HAP-1 (cell line): ENCODE data around the gene GALNT18.
A peak's percentile ranks its signal among the peaks of the same experiment; 100 is the strongest.

ENCODE experiments used
- DNase-seq, 2 experiments: peaks; one replicate each; pipeline ENCODE4 v3.0.0-alpha.2; 2016 to 2020; ENCODE audit warnings: low spot score in 2 of 2
- H3K27me3 ChIP-seq: fragments of 250-450 bp; sonication (Bioruptor Pico); 2 replicates; pipeline ENCODE4 v1.5.1; 2020; ENCODE audit warnings: low read depth, mild to moderate bottlenecking, moderate library complexity
- H3K36me3 ChIP-seq: fragments of 250-450 bp; sonication (Bioruptor Pico); replicated peaks from 2 replicates; pipeline ENCODE4 v1.5.1; 2020; ENCODE audit warnings: mild to moderate bottlenecking
- H3K4me1 ChIP-seq: fragments of 250-450 bp; sonication (Bioruptor Pico); 2 replicates; pipeline ENCODE4 v1.5.1; 2020; ENCODE audit warnings: mild to moderate bottlenecking
- H3K4me3 ChIP-seq: fragments of 250-450 bp; sonication (Bioruptor Pico); 2 replicates; pipeline ENCODE4 v1.5.1; 2020; ENCODE audit warnings: mild to moderate bottlenecking, moderate library complexity
- H3K9me3 ChIP-seq: fragments of 250-450 bp; sonication (Bioruptor Pico); 2 replicates; pipeline ENCODE4 v1.5.1; 2020; ENCODE audit warnings: mild to moderate bottlenecking, moderate library complexity
- in situ Hi-C: fragments of 300-500 bp; cut with MboI; formaldehyde crosslinking; loops from 3 replicates; pipeline ENCODE4 v1.14.3; 2020; ENCODE audit warnings: low sequenced_read_pairs, inconsistent platforms, mixed read lengths

The GALNT18 gene

DNA sequence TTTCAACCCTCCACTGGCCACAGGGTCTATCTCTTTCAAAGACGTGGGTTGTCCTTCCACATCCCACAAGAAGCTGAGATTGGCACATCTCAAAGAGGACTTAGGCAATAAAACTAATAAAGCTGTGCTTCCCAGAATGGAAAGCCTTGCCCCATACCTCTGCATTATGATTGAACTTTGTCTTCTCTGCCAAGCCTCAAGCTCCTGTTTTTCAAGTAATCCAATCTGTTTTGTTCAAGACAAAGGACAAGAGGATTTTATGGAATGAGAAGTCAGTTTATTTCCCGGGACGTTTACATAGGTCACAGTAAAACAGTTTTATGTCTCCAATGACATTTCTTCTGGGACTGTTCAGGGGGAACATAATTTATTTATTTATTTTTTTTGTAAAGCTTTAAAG is 108.4 kb downstream of the GALNT18 start:
- in situ Hi-C loops: no loop called here
- Histone ChIP-seq H3K36me3 (no peaks in the 10 kb centered on the region), H3K9me3 (no peaks in the 10 kb centered on the region), H3K4me3 (no peak overlapping the region), H3K27me3 (no peaks in the 10 kb centered on the region), H3K4me1 (peaks cover 7% of the 10 kb centered on the region)
- peak; percentile 38 to 76 for DNase-seq

DNA sequence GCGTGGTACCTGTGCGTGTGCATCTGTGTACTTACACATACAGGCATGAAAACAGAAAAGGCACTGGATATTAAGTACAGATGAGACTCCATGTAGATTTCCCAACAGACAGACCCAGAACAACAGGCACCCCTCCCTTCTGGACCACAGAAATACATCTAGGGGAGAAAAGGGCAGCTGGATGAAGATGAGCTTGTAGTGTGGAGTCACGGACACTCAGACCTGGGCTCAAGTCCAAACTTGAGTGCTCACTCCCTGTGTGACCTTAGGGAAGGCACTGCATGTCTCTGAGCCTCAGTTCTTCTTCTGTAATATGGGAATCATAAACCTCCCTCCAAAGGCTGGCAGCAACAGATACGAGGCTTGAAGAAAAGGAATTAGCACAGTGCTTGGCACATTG is 108.9 kb downstream of the GALNT18 start:
- no peaks in the 10 kb centered on the region for H3K27me3 ChIP-seq
- H3K4me1 ChIP-seq: peaks cover 7% of the 10 kb centered on the region
- in situ Hi-C loops: no loop called here
- no peak overlapping the region for H3K4me3 ChIP-seq
- H3K36me3 ChIP-seq: no peaks in the 10 kb centered on the region
- no peaks in the 10 kb centered on the region for H3K9me3 ChIP-seq
- no peak for DNase-seq

DNA sequence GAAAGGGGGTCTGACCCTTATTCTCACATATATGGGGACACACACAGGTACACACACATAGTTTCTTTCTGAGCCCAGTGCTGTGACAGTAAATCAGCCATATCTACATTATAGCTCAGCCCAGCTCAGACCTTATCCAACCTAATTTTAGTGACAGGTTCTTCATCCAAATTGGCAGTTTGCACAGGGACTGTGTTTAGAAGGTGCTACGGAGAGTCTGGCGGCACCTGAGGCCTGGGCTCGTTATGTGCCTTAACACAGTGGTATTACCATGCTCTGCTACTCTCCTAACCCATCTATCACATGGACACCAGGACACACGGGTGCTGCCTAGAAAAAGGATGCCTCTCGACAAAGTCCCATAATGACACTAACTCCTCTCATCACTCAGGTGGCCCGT is 109.3 kb downstream of the GALNT18 start:
- Histone ChIP-seq H3K9me3 (no peaks in the 10 kb centered on the region), H3K27me3 (no peaks in the 10 kb centered on the region), H3K4me1 (peaks cover 7% of the 10 kb centered on the region), H3K36me3 (no peaks in the 10 kb centered on the region), H3K4me3 (no peak overlapping the region)
- in situ Hi-C loops: no loop called here
- no peak for DNase-seq

DNA sequence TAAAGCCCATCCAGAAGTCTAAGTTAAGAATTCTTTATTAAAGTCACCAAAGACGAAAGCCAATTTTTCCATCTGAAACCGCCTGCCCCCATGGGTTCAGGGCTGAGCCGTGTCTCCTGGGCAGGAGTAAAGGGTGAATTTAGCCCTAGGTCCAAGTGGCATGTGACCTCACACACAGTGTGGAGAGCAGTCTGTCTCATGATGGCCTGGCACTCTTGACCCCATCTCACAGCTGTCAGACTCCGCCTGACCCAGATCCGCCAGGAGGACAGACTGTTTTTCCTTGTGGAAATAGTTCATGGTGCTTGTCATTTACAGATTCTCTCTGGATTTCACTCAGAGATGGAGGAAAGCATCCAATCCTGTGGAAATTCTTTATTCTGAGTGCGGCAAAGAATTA is 109.7 kb downstream of the GALNT18 start:
- Histone ChIP-seq H3K27me3 (no peaks in the 10 kb centered on the region), H3K4me3 (no peak overlapping the region), H3K9me3 (no peaks in the 10 kb centered on the region), H3K4me1 (peaks cover 7% of the 10 kb centered on the region), H3K36me3 (no peaks in the 10 kb centered on the region)
- in situ Hi-C loops: no loop called here
- no peak for DNase-seq

DNA sequence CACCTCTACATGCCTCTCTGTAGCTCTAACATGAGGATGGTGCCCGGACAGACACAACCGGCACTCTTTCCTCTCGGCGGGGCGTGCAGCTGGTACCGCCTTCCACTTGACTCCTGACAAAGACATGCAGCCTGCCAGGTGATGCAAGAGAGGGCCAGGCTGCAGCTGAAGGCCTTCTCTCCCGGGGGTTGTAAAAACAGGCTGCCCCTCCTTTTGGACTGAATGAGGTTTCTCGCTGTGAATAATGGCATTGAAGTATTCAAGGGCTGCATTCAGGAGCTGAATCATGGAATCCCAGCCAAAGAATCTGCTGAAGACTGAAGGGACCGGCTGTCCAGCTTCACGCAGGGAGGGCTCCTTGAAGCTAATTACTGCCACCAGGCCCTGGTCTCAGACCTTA is 110.9 kb downstream of the GALNT18 start:
- no peaks in the 10 kb centered on the region for H3K36me3 ChIP-seq
- DNase-seq: no peak
- H3K9me3 ChIP-seq: no peaks in the 10 kb centered on the region
- peaks cover 7% of the 10 kb centered on the region for H3K4me1 ChIP-seq
- in situ Hi-C loops: no loop called here
- H3K4me3 ChIP-seq: no peak overlapping the region
- H3K27me3 ChIP-seq: no peaks in the 10 kb centered on the region

DNA sequence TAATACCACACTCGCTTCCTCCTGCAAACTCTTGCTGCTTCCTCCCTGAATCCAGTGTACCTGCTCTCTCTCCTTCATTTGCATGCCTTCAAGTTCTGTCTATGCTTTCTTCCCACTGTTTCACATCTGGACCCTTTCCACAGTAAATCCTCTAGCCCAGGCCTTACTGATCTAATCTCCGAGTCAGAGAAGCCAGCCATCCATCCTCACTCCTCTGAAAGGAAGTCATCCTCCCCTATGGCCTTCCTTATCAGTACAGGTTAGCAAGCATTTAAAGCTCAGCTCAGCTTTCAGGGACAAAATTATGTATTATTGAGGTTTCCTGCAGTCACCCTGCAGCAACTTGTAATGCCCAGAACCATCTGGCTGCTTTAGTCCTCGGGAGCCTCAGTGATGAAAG is 116.1 kb downstream of the GALNT18 start:
- no peak for DNase-seq
- H3K9me3 ChIP-seq: no peaks in the 10 kb centered on the region

DNA sequence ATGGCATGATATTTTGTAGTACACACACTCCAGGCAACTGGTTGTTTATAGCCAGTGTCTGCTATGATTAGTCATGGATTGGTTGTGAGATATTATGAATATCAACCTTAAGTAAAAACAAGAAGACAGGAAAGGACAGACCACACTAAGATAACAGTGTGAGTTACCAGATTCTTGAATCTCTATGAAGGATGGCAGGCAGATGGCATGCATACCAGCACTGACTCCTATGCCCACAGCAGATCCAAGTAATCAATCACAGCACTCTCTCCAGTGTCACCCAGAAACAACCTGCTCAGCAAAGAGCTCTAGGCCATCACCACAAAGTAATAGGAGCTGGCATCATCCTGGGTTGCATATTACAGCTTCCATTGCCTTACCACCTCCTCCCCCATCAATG is 116.6 kb downstream of the GALNT18 start:
- Histone ChIP-seq H3K27me3 (no peaks in the 10 kb centered on the region), H3K4me1 (no peaks in the 10 kb centered on the region), H3K4me3 (no peak overlapping the region), H3K36me3 (no peaks in the 10 kb centered on the region), H3K9me3 (no peaks in the 10 kb centered on the region)
- DNase-seq: no peak
- in situ Hi-C loops: no loop called here

More for the DNA sequence above, 116.1 kb downstream of the GALNT18 start:
- H3K4me1 ChIP-seq: no peaks in the 10 kb centered on the region
- H3K27me3 ChIP-seq: no peaks in the 10 kb centered on the region
- in situ Hi-C loops: no loop called here
- no peaks in the 10 kb centered on the region for H3K36me3 ChIP-seq
- H3K4me3 ChIP-seq: no peak overlapping the region

DNA sequence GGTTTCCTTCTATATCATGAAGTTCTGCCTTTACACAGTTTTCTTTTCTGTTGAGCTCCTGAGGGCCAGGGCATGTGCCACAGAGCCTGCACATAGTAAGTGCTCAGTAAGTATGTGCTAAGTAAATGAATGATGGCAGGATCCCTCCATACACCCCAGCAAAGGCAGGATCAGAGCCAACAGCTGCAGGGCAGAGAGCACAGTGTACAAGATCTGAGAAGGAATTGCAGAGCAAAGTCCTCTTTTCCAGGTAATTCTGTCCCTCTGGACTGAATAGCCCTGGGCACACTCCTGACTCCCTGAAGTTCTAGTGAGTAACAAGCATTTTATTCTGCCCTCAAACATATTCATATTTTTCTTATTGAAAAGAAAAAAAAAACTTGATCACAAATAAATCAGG is 117.7 kb downstream of the GALNT18 start:
- DNase-seq: no peak
- H3K27me3 ChIP-seq: no peaks in the 10 kb centered on the region
- H3K4me3 ChIP-seq: no peak overlapping the region
- in situ Hi-C loops: no loop called here
- no peaks in the 10 kb centered on the region for H3K4me1 ChIP-seq
- no peaks in the 10 kb centered on the region for H3K9me3 ChIP-seq
- H3K36me3 ChIP-seq: no peaks in the 10 kb centered on the region

DNA sequence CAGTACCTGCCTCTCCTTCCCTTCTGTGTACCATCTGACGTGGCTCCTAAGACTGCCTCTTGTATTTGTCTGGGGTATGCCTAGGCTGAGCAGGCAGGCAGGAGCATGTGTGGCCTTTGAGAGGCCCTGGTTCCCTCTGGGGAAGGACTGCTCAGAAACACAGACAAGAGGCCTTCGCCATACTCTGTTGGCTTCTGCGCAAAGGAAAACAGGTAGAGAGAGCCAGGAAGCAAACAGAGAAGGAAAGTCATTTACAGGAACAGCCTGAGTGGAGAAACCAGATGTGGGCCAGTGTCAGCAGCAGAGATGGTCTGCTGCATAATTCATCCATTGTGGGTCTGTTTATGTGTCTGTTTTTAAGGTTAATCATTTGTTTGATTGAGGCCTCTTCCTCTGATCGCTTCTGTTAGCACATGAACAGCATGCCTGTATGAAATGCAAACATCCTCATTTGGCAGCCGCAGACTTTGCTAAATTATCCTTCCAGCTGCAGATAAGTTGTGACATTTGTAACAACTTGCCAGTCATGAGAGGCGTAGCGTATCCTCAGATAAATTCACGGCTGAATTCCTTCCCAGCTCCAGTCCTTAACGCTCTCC is 119.4 kb downstream of the GALNT18 start:
- Histone ChIP-seq H3K9me3 (no peaks in the 10 kb centered on the region), H3K4me3 (no peak overlapping the region), H3K27me3 (no peaks in the 10 kb centered on the region), H3K4me1 (no peaks in the 10 kb centered on the region), H3K36me3 (no peaks in the 10 kb centered on the region)
- no peak for DNase-seq
- in situ Hi-C loops: no loop called here

DNA sequence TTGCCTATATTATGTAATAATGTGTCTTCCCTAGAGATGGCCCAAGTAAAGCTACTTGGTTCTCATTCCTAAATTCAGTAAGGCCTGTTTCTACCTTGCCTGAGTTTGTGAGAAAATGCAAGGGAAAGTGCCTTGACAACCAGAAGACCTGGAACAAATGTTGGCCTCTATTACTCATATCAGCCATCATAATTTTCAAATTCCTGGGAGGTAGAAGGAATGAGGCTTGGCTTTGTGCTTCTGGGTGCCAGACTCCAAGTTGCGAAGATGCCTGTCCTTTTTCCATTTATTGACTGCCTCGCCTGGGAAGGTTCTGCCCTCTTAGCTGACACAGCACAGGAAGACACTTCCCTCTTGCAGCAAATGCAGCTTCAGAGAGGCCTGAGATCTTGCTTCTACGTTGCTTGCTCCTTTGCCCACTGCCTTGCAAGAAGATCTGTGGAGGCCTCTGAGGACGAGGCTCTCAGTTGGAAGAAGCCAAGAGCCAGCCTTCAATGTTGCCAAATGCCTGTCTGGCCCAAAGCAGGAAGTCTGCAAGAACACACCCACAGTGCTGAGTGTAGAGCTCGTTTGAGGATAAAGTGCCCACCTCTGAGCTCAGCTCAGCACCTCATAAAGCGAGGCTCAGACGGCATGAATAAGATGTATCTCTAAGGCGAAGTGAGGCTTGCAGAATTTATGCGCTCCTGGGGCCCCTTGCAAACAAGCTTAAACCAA is 120.1 kb downstream of the GALNT18 start:
- Histone ChIP-seq H3K36me3 (no peaks in the 10 kb centered on the region), H3K9me3 (no peaks in the 10 kb centered on the region), H3K4me1 (no peaks in the 10 kb centered on the region), H3K27me3 (no peaks in the 10 kb centered on the region), H3K4me3 (no peak overlapping the region)
- DNase-seq: no peak
- in situ Hi-C loops: no loop called here

DNA sequence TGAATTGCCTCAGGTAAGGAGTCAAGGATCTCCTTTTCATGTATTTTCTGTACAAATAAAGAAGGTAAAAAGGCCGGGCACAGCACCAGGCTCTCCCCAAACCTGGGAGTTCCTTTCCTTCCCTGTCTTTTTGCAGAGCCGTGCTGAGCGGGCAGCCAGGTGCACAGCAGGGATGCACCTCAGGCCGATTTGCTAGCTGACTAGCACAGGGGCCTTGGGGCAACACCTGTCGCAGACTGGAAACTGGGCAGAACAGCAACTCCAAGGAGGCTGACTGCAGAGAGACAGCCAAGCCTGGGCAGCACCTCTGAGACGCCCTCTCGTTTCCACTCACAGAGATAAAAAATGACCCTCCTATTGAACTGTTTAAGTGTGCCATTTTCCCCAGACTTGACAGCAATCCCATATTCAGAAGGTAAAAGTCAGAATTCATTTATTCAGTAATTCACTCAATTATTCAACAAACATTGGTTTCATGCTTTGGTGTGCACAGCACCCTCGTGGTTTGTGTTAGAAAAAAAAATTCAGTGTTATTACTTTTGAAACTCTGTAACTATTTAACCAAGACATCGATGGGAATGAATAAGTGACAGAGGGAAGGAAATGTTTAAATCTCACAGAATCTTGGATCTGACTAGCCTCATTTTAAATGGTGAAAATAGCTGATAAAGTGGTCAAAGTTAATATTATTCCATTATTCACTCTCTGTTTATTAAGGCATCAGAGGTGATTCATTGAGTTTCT is 120.9 kb downstream of the GALNT18 start:
- H3K9me3 ChIP-seq: no peaks in the 10 kb centered on the region
- in situ Hi-C loops: no loop called here
- no peak for DNase-seq

DNA sequence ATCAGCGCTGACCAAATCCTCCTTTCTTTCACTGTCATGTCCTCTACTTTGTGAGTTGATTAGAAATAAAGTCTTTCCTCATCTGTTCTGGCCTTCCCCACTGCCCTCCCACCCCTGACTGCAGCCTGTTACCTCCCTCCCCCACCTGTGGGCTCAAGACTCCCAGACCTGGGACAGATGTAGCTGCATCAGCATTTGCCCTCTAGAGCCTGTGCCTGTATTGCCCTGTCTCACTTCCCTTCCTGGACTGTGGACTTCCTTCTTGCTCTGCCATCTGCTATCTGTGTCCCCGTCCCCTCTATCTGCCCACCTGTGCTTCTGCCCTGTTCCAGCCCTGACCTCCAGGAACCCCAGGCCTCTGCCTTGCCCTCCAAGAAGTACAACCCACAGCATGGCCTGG is 122.5 kb downstream of the GALNT18 start:
- no peaks in the 10 kb centered on the region for H3K4me1 ChIP-seq
- H3K27me3 ChIP-seq: no peaks in the 10 kb centered on the region
- in situ Hi-C loops: no loop called here
- H3K36me3 ChIP-seq: no peaks in the 10 kb centered on the region
- H3K9me3 ChIP-seq: no peaks in the 10 kb centered on the region
- H3K4me3 ChIP-seq: no peak overlapping the region
- no peak for DNase-seq

More for the DNA sequence above, 120.9 kb downstream of the GALNT18 start:
- Histone ChIP-seq H3K4me3 (no peak overlapping the region), H3K27me3 (no peaks in the 10 kb centered on the region), H3K36me3 (no peaks in the 10 kb centered on the region), H3K4me1 (no peaks in the 10 kb centered on the region)

DNA sequence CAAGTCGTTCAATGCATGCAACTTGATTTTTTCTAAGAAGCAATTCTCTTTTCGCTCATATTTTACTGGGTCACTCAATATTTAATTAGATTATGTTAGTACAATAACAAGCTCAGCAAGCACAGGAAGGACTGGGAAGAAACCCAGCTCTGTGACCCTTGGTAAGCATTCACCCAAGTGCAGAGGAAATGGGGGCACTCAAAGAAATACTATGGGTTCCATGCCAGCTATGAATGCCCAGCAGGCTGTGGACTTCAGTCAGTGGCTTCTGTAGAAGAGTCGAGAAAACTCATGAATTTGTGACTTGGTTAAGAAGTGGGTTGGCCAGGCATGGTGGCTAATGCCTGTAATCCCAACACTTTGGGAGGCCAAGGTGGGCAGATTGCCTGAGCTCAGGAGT is 123.6 kb downstream of the GALNT18 start:
- Histone ChIP-seq H3K27me3 (no peaks in the 10 kb centered on the region), H3K4me3 (no peak overlapping the region), H3K36me3 (no peaks in the 10 kb centered on the region), H3K9me3 (no peaks in the 10 kb centered on the region), H3K4me1 (no peaks in the 10 kb centered on the region)
- no peak for DNase-seq
- in situ Hi-C loops: no loop called here

DNA sequence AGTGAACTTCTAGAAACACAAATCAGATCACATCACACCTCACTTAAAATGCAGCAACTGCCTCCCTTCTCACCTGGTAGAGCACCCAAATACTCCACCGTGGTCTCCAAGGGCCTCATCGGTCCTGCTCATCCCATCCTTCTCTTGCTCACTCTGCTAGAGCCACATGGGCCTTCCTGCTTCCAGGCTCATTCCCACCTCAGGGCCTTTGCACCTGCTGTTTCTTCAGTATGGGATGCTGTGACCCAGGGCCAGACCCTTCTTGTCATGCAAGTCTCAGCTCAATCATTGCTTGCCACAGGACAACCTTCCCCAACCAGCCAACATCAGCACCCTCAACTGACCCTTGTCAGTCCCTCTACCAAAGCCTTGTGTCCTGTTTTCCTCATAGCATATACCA is 124.9 kb downstream of the GALNT18 start:
- no peaks in the 10 kb centered on the region for H3K4me1 ChIP-seq
- DNase-seq: no peak
- H3K4me3 ChIP-seq: no peak overlapping the region
- no peaks in the 10 kb centered on the region for H3K9me3 ChIP-seq
- in situ Hi-C loops: no loop called here
- no peaks in the 10 kb centered on the region for H3K27me3 ChIP-seq
- H3K36me3 ChIP-seq: no peaks in the 10 kb centered on the region
